Activated T-cell treated with anti-CD3 and anti-CD28 coated beads for 48 hours (primary cell): ENCODE data around the gene FBN3.
"Not testable (repeated sequence)": the region's sequence is repeated elsewhere in the genome, so short reads cannot be mapped to it uniquely, and the experiment has no call there.

ENCODE experiments used
- DNase-seq: peaks from one replicate; pipeline ENCODE4 v3.0.0-alpha.2; 2020; ENCODE audit warnings: low read depth

FBN3 gene

GRCh38 chr19:8117991-8118390, 31.4 kb downstream of the FBN3 start:
- no peak for DNase-seq

DNA sequence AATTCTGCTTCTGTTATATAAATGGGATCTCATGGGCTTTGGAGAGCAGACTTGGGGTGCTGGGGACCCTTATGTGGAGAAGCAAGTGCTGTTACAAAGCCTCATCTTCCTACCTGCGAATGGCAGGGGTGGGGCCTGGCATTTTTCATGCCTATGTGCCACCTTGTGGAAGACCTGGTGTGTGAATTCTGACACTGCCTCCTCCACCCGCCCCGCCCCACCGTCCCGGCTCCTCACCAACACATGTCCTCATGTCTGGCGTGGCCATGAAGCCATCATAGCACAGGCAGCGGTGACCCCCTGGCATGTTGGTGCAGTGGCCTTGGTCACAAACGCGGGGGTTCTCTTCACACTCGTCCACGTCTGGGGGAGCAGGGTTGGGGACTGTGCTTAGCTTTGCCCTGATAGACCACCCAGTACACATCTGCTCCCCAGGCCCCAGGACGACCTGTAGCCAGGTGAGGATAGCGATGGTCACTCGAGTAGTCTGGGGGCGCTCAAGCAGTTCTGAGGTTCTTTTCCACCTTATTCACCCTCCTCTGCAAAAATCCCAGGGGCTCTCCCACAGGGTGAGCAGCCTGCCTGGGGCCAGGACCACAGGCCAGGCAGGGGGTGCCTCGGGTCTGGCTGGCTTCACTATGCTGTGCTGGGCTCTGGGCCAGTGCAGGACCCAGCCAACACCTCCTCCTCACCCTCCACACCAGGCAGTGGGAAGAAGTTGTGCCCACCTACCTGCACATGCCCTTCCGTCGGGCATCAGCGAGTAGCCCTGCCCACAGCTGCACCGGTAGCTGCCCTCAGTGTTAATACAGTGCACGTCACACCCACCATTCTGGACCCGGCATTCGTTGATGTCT, 32.7 kb downstream of the FBN3 start:
- no peak for DNase-seq

GRCh38 chr19:8115805-8116396, 33.5 kb downstream of the FBN3 start:
- no peak for DNase-seq

DNA sequence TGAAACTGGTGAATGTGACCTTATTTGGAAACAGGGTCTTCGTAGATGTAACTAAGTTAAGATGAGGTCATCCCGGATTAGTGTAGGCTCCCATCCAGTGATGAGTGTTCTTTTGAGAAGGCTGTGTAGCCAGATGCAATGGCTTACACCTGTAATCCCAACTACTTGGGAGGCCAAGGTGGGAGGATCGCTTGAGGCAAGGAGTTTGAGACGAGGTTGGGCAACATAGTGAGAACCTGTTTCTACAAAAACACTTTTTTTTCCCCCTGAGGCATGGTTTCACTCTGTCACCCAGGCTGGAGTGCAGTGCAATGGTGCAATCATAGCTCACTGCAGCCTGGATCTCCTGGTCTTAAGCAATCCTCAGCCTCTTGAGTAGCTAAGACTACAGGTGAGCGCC, 36.4 kb downstream of the FBN3 start:
- no peak for DNase-seq

GRCh38 chr19:8111376-8111775, 38.0 kb downstream of the FBN3 start:
- no peak for DNase-seq

GRCh38 chr19:8110931-8111330, 38.5 kb downstream of the FBN3 start:
- no peak for DNase-seq

- no peak for DNase-seq
These were observed 39.3 kb downstream of the FBN3 start for GRCh38 chr19:8109890-8110662.

DNA sequence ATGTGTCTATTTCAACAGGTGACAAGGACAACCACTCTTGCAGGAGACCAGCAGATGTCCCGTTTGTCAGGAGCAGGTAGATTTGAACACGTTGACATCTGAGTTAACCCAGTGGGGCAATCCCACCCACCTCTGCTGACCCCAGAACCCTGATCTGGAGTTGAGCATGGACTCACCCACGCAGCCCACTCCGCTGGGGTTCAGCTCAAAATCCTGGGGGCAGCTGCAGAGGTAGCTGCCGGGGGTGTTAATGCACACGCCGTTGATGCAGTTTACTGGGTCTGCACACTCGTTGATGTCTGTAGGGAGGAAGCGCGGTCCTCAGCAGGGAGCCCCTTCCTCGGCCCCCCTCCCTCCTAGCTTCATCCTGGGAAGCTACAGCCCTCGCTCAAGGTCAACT, 39.9 kb downstream of the FBN3 start:
- no peak for DNase-seq

DNA sequence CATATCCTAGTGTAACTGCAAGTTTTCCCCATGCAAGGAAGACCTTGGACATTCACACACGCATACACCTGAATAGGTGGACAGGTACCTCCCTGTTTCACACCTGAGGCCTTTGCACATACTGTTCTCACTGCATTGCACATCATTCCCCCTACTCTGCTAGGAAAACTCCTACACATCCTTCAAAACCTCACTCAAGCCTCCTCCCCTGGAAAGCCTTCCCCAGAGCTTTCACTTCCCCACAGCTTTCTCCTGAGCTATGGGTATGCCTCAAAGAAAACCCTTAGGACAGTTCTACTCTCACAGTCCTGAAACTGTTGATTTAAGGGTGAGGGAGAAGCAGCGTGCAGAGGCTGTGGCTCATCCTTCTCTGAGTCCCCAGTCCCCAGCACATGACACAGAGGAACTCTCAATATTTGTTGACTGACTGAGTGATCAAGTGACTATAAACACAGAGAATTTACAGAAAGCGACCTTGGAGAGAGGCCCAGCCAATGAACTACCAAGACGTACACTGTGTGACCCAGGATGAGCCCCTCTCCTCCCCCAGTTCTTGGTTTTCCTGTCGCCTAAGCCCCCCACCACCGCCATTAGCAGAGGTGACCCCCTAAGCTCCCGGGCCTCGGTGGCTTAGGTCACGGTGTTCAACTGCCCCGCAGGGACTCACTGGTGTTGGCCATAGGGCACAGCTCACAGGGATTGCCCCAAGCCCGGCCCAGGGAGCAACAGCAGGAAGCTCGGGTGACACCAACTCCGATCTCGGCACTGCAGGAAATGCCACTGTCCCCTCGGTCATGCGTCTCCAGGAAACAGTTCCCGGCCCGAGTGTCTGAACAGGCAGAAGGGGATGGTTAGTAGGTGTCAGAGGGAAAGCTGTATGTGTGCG, 40.6 kb downstream of the FBN3 start:
- no peak for DNase-seq

DNA sequence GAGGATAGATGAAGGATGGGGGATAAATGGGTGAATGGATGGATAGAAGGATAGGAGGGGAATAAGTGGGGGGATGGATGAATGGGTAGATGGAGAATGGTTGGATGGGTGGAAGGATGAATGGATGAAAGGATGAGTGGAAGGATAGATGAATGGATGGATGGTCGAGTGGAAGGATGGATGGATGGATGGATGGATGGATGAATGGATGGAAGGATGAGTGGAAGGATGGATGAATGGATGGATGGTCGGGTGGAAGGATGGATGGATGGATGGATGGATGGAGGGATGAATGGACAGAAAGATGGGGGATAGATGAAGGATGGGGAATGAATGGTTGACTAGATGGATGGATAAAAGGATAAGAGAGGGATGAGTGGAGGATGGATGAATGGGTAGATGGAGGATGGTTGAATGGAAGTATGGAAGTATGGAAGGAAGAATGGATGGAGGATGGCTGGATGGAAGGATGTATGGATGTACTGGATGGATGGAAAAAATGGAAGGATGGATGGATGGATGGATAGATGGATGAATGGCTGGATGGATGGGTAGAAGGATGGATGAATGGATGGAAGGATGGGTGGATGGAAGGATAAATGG, 42.0 kb downstream of the FBN3 start:
- DNase-seq = no peak

GRCh38 chr19:8105471-8105870, 43.9 kb downstream of the FBN3 start:
- no peak for DNase-seq

GRCh38 chr19:8101910-8102309, 47.5 kb downstream of the FBN3 start:
- DNase-seq = not testable (repeated sequence)

GRCh38 chr19:8101311-8101710, 48.1 kb downstream of the FBN3 start:
- DNase-seq = no peak

GRCh38 chr19:8097681-8098567, 51.5 kb downstream of the FBN3 start:
- no peak for DNase-seq

DNA sequence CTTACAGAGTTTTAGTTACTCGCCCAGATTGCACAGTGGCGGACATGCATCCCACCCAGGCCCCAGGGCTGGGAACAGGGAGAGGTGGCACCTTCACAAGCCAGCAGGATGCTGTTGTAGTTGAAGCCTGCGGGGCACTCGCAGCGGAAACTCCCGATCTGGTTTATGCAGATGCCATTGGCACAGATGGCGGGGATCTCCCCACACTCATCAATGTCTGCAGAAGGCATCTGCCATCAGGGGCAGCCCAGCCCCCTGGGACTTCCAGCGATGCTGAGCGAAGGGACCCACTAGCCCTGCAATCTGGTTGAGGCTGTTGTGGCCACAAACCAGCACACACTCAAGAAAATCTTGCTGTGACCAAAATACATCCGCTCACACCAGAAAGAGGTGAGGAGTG, 52.2 kb downstream of the FBN3 start:
- DNase-seq = no peak

GRCh38 chr19:8096071-8096470, 53.3 kb downstream of the FBN3 start:
- no peak for DNase-seq

DNA sequence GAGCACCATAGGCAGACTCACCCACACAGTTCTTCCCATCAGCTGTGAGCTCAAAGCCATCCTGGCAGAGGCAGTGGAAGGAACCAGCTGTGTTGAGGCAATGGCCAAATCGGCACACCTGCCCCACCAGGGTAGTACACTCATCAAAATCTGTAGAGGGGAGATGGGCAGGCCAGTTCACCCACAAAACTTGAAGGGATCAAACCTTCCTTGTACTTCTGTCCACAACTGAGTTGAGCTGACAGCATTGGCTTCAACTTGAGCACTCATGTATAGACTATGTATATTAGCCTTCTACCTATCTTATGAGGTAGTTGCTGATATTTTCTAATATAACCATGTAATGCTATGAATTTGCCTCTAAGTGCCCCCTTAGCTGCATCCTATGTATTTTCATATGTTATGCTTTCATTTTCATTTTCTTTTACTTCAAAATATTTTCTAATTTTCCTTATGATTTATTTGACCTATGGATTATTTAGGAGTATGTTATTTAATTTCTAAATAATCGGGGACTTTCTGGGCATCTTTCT, 54.0 kb downstream of the FBN3 start:
- DNase-seq = no peak

- DNase-seq = no peak
These were observed 55.1 kb downstream of the FBN3 start for GRCh38 chr19:8094336-8094735.

GRCh38 chr19:8093740-8094139, 55.7 kb downstream of the FBN3 start:
- no peak for DNase-seq

DNA sequence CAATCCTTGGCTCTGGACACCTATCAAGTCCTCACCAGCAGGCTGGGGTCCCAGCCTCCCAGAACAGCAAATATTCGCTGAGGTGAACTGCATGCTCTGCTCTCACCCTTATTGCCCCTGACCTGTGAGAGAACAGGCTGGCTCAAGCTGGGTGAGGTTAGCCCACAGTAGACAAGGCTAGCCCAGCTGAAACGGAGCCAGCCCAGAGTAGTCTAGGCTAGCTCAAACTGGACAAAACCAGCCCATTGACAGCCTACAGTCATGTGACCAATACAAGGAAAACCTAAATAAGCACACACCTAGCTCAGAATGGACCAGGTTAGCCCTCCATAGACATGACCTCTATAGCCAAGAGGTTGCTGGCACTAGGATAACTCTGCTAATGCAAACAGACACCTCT, 58.4 kb downstream of the FBN3 start:
- no peak for DNase-seq
